ENCODE results near the gene GFOD2. TPM values are rescaled to one million over a fixed set of nuclear protein-coding genes. Genes with fewer than 3 reads are reported as not detected.

Gene GFOD2
- total and polyA plus RNA-seq, 2 experiments from 2014 or later: 9.8 to 12.4 TPM

DNA sequence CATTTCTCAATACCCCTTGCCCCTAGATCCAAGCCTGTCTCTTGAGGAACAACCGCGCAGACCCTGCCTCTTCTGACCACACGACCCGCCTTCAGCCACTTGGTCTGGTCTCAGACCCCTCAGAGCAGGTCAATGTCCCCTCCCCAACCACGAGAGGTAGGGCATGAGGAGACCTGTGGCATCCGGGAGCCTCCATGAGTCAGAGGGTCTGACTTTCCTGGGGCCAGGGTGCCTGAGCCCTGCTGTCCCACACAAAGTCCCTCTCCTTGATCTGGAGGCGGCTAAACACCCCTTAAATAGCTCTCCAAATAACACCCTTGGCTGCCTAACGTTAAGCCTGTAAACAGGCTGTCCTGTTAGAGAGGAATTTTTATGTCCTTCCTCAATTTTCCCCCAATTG lies 69.1 kb downstream of the GFOD2 start:
- Histone ChIP-seq H3K9me2 (replicated peaks; ENCODE audit: insufficient read depth) (no peaks in the 10 kb centered on the region), H4K20me1 (ENCODE audit: insufficient read depth, poor library complexity, severe bottlenecking) (no peaks in the 10 kb centered on the region), H3K79me2 (no peaks in the 10 kb centered on the region), H3K36me3 (replicated peaks; ENCODE audit: insufficient read depth, low read depth) (no peaks in the 10 kb centered on the region), H2AFZ (no peak overlapping the region), H3K4me2 (no peak overlapping the region), H3K4me1 (ENCODE audit: insufficient read depth) (peaks cover 7% of the 10 kb centered on the region), H3K27ac (no peak overlapping the region), H3K27me3 (peaks cover 53% of the 10 kb centered on the region), H3K4me3 (no peak overlapping the region), H3K9me3 (ENCODE audit: low read depth) (no peaks in the 10 kb centered on the region)
- 87% methylated on average over 8 of the region's 8 CpGs for WGBS (ENCODE audit: low lambda C conversion rate, missing lambda C conversion rate)
- no peak for DNase-seq (ENCODE audit: low spot score)
- TF ChIP-seq EZH2 (IDR thresholded peaks at IDR 0.05; ENCODE audit: borderline replicate concordance) (no peak), EZH2phosphoT487 (IDR thresholded peaks at IDR 0.05; ENCODE audit: low read depth, severe bottlenecking, unreplicated experiment) (no peak)
- TF ChIP-seq, protein P1, sequence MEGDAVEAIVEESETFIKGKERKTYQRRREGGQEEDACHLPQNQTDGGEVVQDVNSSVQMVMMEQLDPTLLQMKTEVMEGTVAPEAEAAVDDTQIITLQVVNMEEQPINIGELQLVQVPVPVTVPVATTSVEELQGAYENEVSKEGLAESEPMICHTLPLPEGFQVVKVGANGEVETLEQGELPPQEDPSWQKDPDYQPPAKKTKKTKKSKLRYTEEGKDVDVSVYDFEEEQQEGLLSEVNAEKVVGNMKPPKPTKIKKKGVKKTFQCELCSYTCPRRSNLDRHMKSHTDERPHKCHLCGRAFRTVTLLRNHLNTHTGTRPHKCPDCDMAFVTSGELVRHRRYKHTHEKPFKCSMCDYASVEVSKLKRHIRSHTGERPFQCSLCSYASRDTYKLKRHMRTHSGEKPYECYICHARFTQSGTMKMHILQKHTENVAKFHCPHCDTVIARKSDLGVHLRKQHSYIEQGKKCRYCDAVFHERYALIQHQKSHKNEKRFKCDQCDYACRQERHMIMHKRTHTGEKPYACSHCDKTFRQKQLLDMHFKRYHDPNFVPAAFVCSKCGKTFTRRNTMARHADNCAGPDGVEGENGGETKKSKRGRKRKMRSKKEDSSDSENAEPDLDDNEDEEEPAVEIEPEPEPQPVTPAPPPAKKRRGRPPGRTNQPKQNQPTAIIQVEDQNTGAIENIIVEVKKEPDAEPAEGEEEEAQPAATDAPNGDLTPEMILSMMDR (IDR thresholded peaks at IDR 0.05; ENCODE audit: poor library complexity): no peak

DNA sequence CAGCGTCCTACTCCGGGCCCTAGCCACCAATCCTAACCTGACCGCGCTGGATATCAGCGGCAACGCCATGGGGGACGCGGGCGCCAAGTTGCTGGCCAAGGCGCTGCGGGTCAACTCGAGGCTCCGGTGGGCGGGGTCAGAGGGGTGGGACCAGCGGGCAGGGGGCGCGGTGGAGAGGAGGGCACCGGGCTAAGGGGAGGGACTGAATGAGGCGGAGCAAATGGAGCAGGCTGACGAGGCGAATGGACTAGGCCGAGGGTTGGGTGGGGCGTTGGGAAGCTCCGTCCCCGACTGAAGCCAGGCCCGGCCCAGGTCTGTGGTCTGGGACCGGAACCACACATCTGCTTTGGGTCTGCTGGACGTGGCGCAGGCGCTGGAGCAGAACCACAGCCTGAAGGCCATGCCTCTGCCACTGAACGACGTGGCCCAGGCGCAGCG lies 69.6 kb downstream of the GFOD2 start:
- Histone ChIP-seq H3K4me3 (no peak overlapping the region), H2AFZ (no peak overlapping the region), H3K27me3 (peaks cover 50% of the 10 kb centered on the region), H3K27ac (no peak overlapping the region), H3K9me3 (ENCODE audit: low read depth) (no peaks in the 10 kb centered on the region), H3K4me1 (ENCODE audit: insufficient read depth) (peaks cover 7% of the 10 kb centered on the region), H3K79me2 (no peaks in the 10 kb centered on the region), H3K36me3 (replicated peaks; ENCODE audit: insufficient read depth, low read depth) (no peaks in the 10 kb centered on the region), H4K20me1 (ENCODE audit: insufficient read depth, poor library complexity, severe bottlenecking) (no peaks in the 10 kb centered on the region), H3K9me2 (replicated peaks; ENCODE audit: insufficient read depth) (no peaks in the 10 kb centered on the region), H3K4me2 (no peak overlapping the region)
- no peak for TF ChIP-seq EZH2 (IDR thresholded peaks at IDR 0.05; ENCODE audit: borderline replicate concordance)
- no peak for TF ChIP-seq EZH2phosphoT487 (IDR thresholded peaks at IDR 0.05; ENCODE audit: low read depth, severe bottlenecking, unreplicated experiment)
- TF ChIP-seq, protein P1 (IDR thresholded peaks at IDR 0.05; ENCODE audit: poor library complexity): no peak
- no peak for DNase-seq (ENCODE audit: low spot score)
- WGBS (ENCODE audit: low lambda C conversion rate, missing lambda C conversion rate): 60% methylated on average over 17 of the region's 34 CpGs

DNA sequence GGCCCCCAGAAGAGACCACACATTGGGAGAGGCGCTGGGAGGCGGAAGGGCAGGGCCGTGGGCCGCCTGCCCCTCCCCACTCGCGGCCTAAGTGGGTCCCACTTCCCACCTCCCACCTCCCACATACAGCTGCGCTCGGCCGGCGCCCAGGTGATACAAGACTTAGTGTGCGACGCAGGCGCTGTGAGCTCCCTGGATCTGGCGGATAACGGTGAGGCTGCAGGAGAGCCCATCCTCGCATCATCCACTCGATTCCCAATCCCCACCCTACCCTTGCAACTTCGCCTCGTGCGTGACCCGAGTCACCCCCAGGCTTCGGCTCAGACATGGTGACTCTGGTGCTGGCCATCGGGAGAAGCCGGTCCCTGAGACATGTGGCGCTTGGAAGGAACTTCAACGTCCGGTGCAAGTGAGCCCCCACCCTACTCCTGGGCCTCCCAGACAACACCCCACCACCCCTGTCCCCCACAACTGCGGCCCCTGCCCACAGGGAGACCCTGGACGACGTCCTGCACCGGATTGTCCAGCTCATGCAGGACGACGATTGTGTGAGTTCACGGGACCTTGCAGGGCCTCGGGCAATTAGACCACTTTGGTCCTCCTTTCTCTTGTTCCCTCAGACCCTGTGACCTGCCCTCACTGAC lies 70.2 kb downstream of the GFOD2 start:
- Histone ChIP-seq H3K79me2 (no peaks in the 10 kb centered on the region), H3K27me3 (peaks cover 44% of the 10 kb centered on the region), H3K4me1 (ENCODE audit: insufficient read depth) (peaks cover 7% of the 10 kb centered on the region), H4K20me1 (ENCODE audit: insufficient read depth, poor library complexity, severe bottlenecking) (no peaks in the 10 kb centered on the region), H3K27ac (no peak overlapping the region), H3K4me3 (no peak overlapping the region), H3K9me3 (ENCODE audit: low read depth) (no peaks in the 10 kb centered on the region), H3K36me3 (replicated peaks; ENCODE audit: insufficient read depth, low read depth) (no peaks in the 10 kb centered on the region), H3K4me2 (no peak overlapping the region), H3K9me2 (replicated peaks; ENCODE audit: insufficient read depth) (no peaks in the 10 kb centered on the region), H2AFZ (no peak overlapping the region)
- WGBS (ENCODE audit: low lambda C conversion rate, missing lambda C conversion rate): 90% methylated on average over 32 of the region's 35 CpGs
- no peak for DNase-seq (ENCODE audit: low spot score)
- TF ChIP-seq, protein P1 (IDR thresholded peaks at IDR 0.05; ENCODE audit: poor library complexity): no peak
- no peak for TF ChIP-seq EZH2phosphoT487 (IDR thresholded peaks at IDR 0.05; ENCODE audit: low read depth, severe bottlenecking, unreplicated experiment)
- TF ChIP-seq EZH2 (IDR thresholded peaks at IDR 0.05; ENCODE audit: borderline replicate concordance): no peak

Data from hepatocyte (in vitro differentiated cells).